ENCODE results near the gene FLG2. TPM values are rescaled to one million over a fixed set of nuclear protein-coding genes. Genes with fewer than 3 reads are reported as not detected.

The FLG2 gene
- total RNA-seq, 4 donors from 2014 or later: 0.13 to 1.7 (median 0.23) TPM

DNA sequence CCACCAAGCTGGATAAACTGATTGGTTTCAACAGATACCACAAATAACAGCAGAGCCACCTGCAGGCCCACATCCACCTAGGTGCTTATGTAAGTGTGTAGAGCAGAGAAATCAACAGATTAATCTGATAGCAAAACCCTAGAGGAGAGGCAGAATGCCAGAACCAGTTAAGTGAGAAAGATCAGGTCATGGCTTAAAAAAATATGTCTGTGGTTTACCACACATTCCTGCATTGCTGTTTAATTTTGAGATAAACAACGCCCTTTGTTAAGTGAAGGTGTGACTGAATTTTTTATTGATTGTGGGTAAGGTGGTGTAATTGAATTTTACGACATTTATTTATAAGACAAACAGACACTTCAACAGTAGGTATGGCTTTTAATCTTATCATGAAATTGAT lies 33.1 kb upstream of the FLG2 start:
- Histone ChIP-seq H3K27me3 (no peaks in the 10 kb centered on the region), H3K4me1 (no peaks in the 10 kb centered on the region), H3K27ac (no peak overlapping the region), H3K36me3 (no peaks in the 10 kb centered on the region), H3K4me3 (no peak overlapping the region), H3K9me3 (no peaks in the 10 kb centered on the region)
- no peak for DNase-seq
- TF ChIP-seq POLR2A (IDR thresholded peaks at IDR 0.05) (no peak), CTCF (IDR thresholded peaks at IDR 0.05) (no peak)

- Histone ChIP-seq H3K4me3 (no peak overlapping the region), H3K27me3 (no peaks in the 10 kb centered on the region), H3K36me3 (no peaks in the 10 kb centered on the region), H3K9me3 (no peaks in the 10 kb centered on the region), H3K4me1 (no peaks in the 10 kb centered on the region), H3K27ac (no peak overlapping the region)
- TF ChIP-seq CTCF (IDR thresholded peaks at IDR 0.05) (no peak), POLR2A (IDR thresholded peaks at IDR 0.05) (no peak)
- no peak for DNase-seq
Measured at GRCh38 chr1:152388889-152389288, 29.1 kb upstream of the FLG2 start.

DNA sequence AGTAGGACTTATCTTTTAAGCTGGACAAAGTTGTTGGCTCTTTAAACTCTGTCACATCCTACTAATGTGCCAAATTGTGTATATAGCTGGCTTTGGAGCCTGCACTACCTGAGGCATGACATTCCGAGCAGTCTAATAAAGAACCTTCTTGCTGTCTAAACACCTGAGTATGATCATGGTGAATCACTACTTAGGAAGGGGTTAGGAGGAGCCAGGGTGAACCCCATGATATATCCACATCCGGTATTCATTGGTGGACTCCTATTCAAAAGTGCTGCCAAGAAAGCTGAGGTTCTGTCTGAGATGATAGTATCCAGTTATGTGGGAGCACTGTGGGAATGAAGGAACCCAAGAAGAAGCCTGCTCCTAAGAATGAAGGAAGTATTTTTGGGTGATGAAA lies 27.1 kb upstream of the FLG2 start:
- Histone ChIP-seq H3K27ac (no peak overlapping the region), H3K27me3 (no peaks in the 10 kb centered on the region), H3K4me3 (no peak overlapping the region), H3K36me3 (no peaks in the 10 kb centered on the region), H3K9me3 (no peaks in the 10 kb centered on the region), H3K4me1 (no peaks in the 10 kb centered on the region)
- TF ChIP-seq POLR2A (IDR thresholded peaks at IDR 0.05): no peak
- no peak for TF ChIP-seq CTCF (IDR thresholded peaks at IDR 0.05)
- DNase-seq: no peak

- Histone ChIP-seq H3K36me3 (no peaks in the 10 kb centered on the region), H3K27ac (no peak overlapping the region), H3K4me3 (no peak overlapping the region), H3K27me3 (no peaks in the 10 kb centered on the region), H3K9me3 (no peaks in the 10 kb centered on the region), H3K4me1 (no peaks in the 10 kb centered on the region)
- DNase-seq: no peak
- no peak for TF ChIP-seq POLR2A (IDR thresholded peaks at IDR 0.05)
- no peak for TF ChIP-seq CTCF (IDR thresholded peaks at IDR 0.05)
Measured at GRCh38 chr1:152380932-152381331, 21.1 kb upstream of the FLG2 start.

DNA sequence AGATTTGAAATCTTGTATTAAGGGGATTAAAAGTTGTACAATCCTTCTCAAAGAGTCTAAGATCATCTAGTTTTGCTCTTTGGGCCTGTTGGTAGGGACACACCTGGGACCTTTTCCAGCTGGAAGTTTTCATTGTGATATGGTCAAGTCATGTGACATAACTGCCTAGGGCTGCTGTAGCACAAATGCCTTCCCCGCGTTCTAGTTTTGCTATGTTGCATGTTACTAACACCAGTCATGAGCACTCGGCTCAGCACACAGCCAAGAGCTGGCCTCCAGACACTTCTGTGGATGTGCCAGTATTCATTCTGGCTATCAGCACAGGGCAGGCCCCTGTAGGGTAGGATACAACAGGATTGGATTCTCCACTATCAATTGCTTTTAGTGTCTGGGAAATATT lies 14.6 kb upstream of the FLG2 start:
- Histone ChIP-seq H3K4me1 (no peaks in the 10 kb centered on the region), H3K27ac (no peak overlapping the region), H3K4me3 (no peak overlapping the region), H3K36me3 (no peaks in the 10 kb centered on the region), H3K9me3 (no peaks in the 10 kb centered on the region), H3K27me3 (no peaks in the 10 kb centered on the region)
- TF ChIP-seq CTCF (IDR thresholded peaks at IDR 0.05): no peak
- no peak for TF ChIP-seq POLR2A (IDR thresholded peaks at IDR 0.05)
- DNase-seq: no peak

GRCh38 chr1:152372672-152373071 lies 12.9 kb upstream of the FLG2 start:
- Histone ChIP-seq H3K27ac (no peak overlapping the region), H3K27me3 (no peaks in the 10 kb centered on the region), H3K36me3 (no peaks in the 10 kb centered on the region), H3K4me1 (no peaks in the 10 kb centered on the region), H3K4me3 (no peak overlapping the region), H3K9me3 (no peaks in the 10 kb centered on the region)
- DNase-seq: no peak
- no peak for TF ChIP-seq CTCF (IDR thresholded peaks at IDR 0.05)
- TF ChIP-seq POLR2A (IDR thresholded peaks at IDR 0.05): no peak
